Testis (tissue), 2 donors: ENCODE results near the gene FAM72A.
"Not testable (repeated sequence)": the region's sequence is repeated elsewhere in the genome, so short reads cannot be mapped to it uniquely, and the experiment has no call there.

Source experiments
- POLR2A ChIP-seq: fragments of 450-650 bp; IDR thresholded peaks from one replicate; pipeline ENCODE4 v1.6.1; 2017; ENCODE audit warnings: antibody characterized with exemption, mild to moderate bottlenecking, moderate library complexity
- TF ChIP-seq, protein P1 (sequence below), 3 experiments: fragments of 450-650 bp in 2 of 3; fragments of 200-600 bp in 1 of 3; sonication (generic) in 1 of 3; IDR thresholded peaks; one replicate each; pipeline ENCODE4 v1.5.1; 2016 to 2019; ENCODE audit warnings: antibody characterized with exemption in 3 of 3, mild to moderate bottlenecking in 2 of 3, moderate library complexity in 1 of 3

DNA sequence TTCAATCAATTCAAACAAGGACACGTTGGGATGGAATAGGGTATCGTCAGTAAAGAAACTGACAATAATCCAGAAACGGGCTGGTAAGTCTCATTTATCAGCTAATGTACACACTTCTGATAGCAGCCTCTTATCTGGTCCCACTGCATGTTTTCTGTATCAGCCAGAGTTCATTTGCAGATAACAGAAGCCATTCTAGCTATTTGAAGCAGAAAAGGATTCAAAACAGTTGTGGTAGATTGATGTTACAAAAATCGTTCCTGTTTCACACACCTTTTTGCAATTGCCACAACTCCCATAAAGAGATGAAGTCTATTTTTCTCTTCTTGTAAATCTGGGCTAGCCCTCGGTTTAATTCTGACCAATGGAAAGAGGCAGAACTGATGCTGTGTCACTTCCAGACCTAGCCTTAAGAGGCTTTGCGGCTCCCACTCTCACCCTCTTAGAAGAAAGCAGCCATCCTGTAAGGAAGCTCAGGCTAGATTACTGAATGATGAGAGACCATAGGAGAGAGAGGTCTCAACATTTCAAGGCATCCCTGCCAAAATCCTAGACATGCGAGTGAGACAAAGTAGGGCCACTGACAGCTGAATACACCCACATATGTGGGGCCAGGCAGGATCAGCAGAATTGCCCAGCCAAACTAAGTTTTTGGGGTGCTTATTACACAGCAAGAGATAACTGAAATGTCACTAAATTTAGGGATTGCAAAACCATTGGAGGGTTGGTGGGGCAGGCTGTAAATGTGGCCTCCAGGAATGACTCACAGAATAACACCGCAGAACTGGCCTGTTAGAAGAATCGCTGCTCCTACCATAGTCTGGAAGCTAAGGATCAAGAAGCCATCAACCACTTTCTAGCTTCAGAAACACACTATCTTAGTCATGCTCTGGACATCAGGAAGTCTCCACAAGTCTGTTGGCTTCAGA is 24.3 kb downstream of the FAM72A start:
- TF ChIP-seq, protein P1, sequence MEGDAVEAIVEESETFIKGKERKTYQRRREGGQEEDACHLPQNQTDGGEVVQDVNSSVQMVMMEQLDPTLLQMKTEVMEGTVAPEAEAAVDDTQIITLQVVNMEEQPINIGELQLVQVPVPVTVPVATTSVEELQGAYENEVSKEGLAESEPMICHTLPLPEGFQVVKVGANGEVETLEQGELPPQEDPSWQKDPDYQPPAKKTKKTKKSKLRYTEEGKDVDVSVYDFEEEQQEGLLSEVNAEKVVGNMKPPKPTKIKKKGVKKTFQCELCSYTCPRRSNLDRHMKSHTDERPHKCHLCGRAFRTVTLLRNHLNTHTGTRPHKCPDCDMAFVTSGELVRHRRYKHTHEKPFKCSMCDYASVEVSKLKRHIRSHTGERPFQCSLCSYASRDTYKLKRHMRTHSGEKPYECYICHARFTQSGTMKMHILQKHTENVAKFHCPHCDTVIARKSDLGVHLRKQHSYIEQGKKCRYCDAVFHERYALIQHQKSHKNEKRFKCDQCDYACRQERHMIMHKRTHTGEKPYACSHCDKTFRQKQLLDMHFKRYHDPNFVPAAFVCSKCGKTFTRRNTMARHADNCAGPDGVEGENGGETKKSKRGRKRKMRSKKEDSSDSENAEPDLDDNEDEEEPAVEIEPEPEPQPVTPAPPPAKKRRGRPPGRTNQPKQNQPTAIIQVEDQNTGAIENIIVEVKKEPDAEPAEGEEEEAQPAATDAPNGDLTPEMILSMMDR (IDR thresholded peaks at IDR 0.05) = not testable (repeated sequence)
- TF ChIP-seq POLR2A = not testable (repeated sequence)
